Erythroblast (primary cell): ENCODE results near the gene ANKRD10.

Source experiments
- GATA1 ChIP-seq: IDR thresholded peaks from 2 replicates; pipeline ENCODE4 v1.6.1; 2011; ENCODE audit warnings: low read depth, mild to moderate bottlenecking, control low read depth, low read length, moderate library complexity
- POLR2A ChIP-seq: IDR thresholded peaks from 2 replicates; pipeline ENCODE4 v1.6.1; 2011; ENCODE audit warnings: mild to moderate bottlenecking, low read length

GRCh38 chr13:110866491-110867170 is 48.2 kb downstream of the ANKRD10 start:
- TF ChIP-seq POLR2A (no peak), GATA1 (no peak)
